Ectodermal cell (in vitro differentiated cells): ENCODE measurements around the gene H1-8.

Experiments
- H3K27ac ChIP-seq: 2 replicates; pipeline ENCODE4 v1.7.0; 2013; ENCODE audit warnings: mild to moderate bottlenecking, low read depth, low read length; ENCODE audit not compliant: insufficient read depth, poor library complexity, severe bottlenecking
- H3K27me3 ChIP-seq: 2 replicates; pipeline ENCODE4 v1.7.0; 2013; ENCODE audit warnings: mild to moderate bottlenecking, low read length; ENCODE audit not compliant: insufficient read depth, control insufficient read depth, poor library complexity, severe bottlenecking
- H3K36me3 ChIP-seq: one replicate; pipeline ENCODE4 v1.7.0; 2013; ENCODE audit warnings: low read length; ENCODE audit not compliant: control insufficient read depth, insufficient read depth
- H3K4me1 ChIP-seq: one replicate; pipeline ENCODE4 v1.7.0; 2013; ENCODE audit warnings: low read length; ENCODE audit not compliant: control insufficient read depth, insufficient read depth
- H3K4me3 ChIP-seq: 2 replicates; pipeline ENCODE4 v1.7.0; 2013; ENCODE audit warnings: low read depth, low read length, control low read depth; ENCODE audit not compliant: insufficient read depth
- H3K9me3 ChIP-seq: 2 replicates; pipeline ENCODE4 v1.7.0; 2013; ENCODE audit warnings: mild to moderate bottlenecking, low read length, moderate library complexity; ENCODE audit not compliant: control insufficient read depth
- WGBS, 2 experiments: methylation state at CpG; one replicate each; pipeline ENCODE4 v1.1.7; 2013; ENCODE audit warnings: missing lambda C conversion rate in 2 of 2; 5-methylcytosine and 5-hydroxymethylcytosine counted together

Gene H1-8

GRCh38 chr3:129531699-129532098 is 11.3 kb upstream of the H1-8 start:
- WGBS, 2 experiments, result 96% methylated on average over 11 of the region's 11 CpGs
- Histone ChIP-seq H3K9me3 (no peaks in the 10 kb centered on the region), H3K4me1 (peaks cover 21% of the 10 kb centered on the region), H3K27me3 (no peaks in the 10 kb centered on the region), H3K36me3 (no peaks in the 10 kb centered on the region), H3K4me3 (no peak overlapping the region), H3K27ac (no peak overlapping the region)

- H3K9me3 ChIP-seq, result no peaks in the 10 kb centered on the region
- no peaks in the 10 kb centered on the region for H3K27me3 ChIP-seq
- peaks cover 18% of the 10 kb centered on the region for H3K4me1 ChIP-seq
- no peak overlapping the region for H3K27ac ChIP-seq
- H3K4me3 ChIP-seq, result no peak overlapping the region
- H3K36me3 ChIP-seq, result no peaks in the 10 kb centered on the region
- 95% methylated on average over 20 of the region's 20 CpGs for WGBS, 2 experiments
Observed at GRCh38 chr3:129532261-129532660, 10.7 kb upstream of the H1-8 start.

GRCh38 chr3:129533406-129533805 is 9.6 kb upstream of the H1-8 start:
- Histone ChIP-seq H3K36me3 (no peaks in the 10 kb centered on the region), H3K4me3 (no peak overlapping the region), H3K27me3 (no peaks in the 10 kb centered on the region), H3K27ac (no peak overlapping the region), H3K4me1 (peaks cover 18% of the 10 kb centered on the region), H3K9me3 (no peaks in the 10 kb centered on the region)
- WGBS, 2 experiments, result 93 to 94% methylated on average over 15 to 16 of the region's 16 CpGs

- H3K4me3 ChIP-seq, result no peak overlapping the region
- H3K36me3 ChIP-seq, result no peaks in the 10 kb centered on the region
- H3K9me3 ChIP-seq, result no peaks in the 10 kb centered on the region
- peaks cover 16% of the 10 kb centered on the region for H3K4me1 ChIP-seq
- 68 to 74% methylated on average over 4 of the region's 4 CpGs for WGBS, 2 experiments
- H3K27me3 ChIP-seq, result no peaks in the 10 kb centered on the region
- H3K27ac ChIP-seq, result no peak overlapping the region
Observed at GRCh38 chr3:129534428-129535027, 8.4 kb upstream of the H1-8 start.

GRCh38 chr3:129535075-129535474 is 7.9 kb upstream of the H1-8 start:
- H3K4me3 ChIP-seq, result no peak overlapping the region
- H3K27me3 ChIP-seq, result no peaks in the 10 kb centered on the region
- H3K27ac ChIP-seq, result no peak overlapping the region
- no peaks in the 10 kb centered on the region for H3K36me3 ChIP-seq
- no peaks in the 10 kb centered on the region for H3K9me3 ChIP-seq
- peaks cover 10% of the 10 kb centered on the region for H3K4me1 ChIP-seq
- 91 to 94% methylated on average over 1 of the region's 1 CpG for WGBS, 2 experiments

GRCh38 chr3:129536374-129536667 is 6.7 kb upstream of the H1-8 start:
- H3K27ac ChIP-seq, result no peak overlapping the region
- H3K36me3 ChIP-seq, result no peaks in the 10 kb centered on the region
- no peaks in the 10 kb centered on the region for H3K9me3 ChIP-seq
- H3K4me1 ChIP-seq, result no peaks in the 10 kb centered on the region
- no peaks in the 10 kb centered on the region for H3K27me3 ChIP-seq
- no peak overlapping the region for H3K4me3 ChIP-seq
- WGBS, 2 experiments, result 92 to 94% methylated on average over 2 of the region's 2 CpGs

GRCh38 chr3:129536804-129537203 is 6.2 kb upstream of the H1-8 start:
- Histone ChIP-seq H3K27me3 (no peaks in the 10 kb centered on the region), H3K4me1 (no peaks in the 10 kb centered on the region), H3K4me3 (no peak overlapping the region), H3K9me3 (no peaks in the 10 kb centered on the region), H3K36me3 (no peaks in the 10 kb centered on the region), H3K27ac (no peak overlapping the region)
- WGBS, 2 experiments, result 65 to 72% methylated on average over 3 of the region's 3 CpGs

- Histone ChIP-seq H3K4me1 (no peaks in the 10 kb centered on the region), H3K9me3 (no peaks in the 10 kb centered on the region), H3K27ac (no peak overlapping the region), H3K27me3 (no peaks in the 10 kb centered on the region), H3K36me3 (no peaks in the 10 kb centered on the region), H3K4me3 (no peak overlapping the region)
- WGBS, 2 experiments, result 77% methylated on average over 8 of the region's 8 CpGs
Observed at GRCh38 chr3:129539206-129539605, 3.8 kb upstream of the H1-8 start.

- H3K27ac ChIP-seq, result no peak overlapping the region
- WGBS, 2 experiments, result 90 to 95% methylated on average over 11 of the region's 11 CpGs
- no peaks in the 10 kb centered on the region for H3K9me3 ChIP-seq
- H3K27me3 ChIP-seq, result no peaks in the 10 kb centered on the region
- no peak overlapping the region for H3K4me3 ChIP-seq
- H3K4me1 ChIP-seq, result no peaks in the 10 kb centered on the region
- H3K36me3 ChIP-seq, result no peaks in the 10 kb centered on the region
Observed at GRCh38 chr3:129540776-129541516, 2.0 kb upstream of the H1-8 start.

GRCh38 chr3:129542747-129543146 is 228 bp upstream of the H1-8 start:
- H3K4me1 ChIP-seq, result no peaks in the 10 kb centered on the region
- 94 to 96% methylated on average over 5 of the region's 5 CpGs for whole genome bisulfite sequencing, 2 experiments
- no peaks in the 10 kb centered on the region for H3K36me3 ChIP-seq
- no peak overlapping the region for H3K27ac ChIP-seq
- H3K9me3 ChIP-seq, result no peaks in the 10 kb centered on the region
- H3K27me3 ChIP-seq, result no peaks in the 10 kb centered on the region
- no peak overlapping the region for H3K4me3 ChIP-seq
